Stimulated activated naive CD4-positive, alpha-beta T cell treated with Interleukin-2 at 50 U/mL for 16 hours (primary cell): Measurements from ENCODE around the gene PLPPR5.
"Not testable (repeated sequence)": the region's sequence is repeated elsewhere in the genome, so short reads cannot be mapped to it uniquely, and the experiment has no call there.

Source experiments
- DNase-seq: peaks from one replicate; lab custom pipeline; 2025; lab: John Stamatoyannopoulos, UW

PLPPR5 gene, protein sequence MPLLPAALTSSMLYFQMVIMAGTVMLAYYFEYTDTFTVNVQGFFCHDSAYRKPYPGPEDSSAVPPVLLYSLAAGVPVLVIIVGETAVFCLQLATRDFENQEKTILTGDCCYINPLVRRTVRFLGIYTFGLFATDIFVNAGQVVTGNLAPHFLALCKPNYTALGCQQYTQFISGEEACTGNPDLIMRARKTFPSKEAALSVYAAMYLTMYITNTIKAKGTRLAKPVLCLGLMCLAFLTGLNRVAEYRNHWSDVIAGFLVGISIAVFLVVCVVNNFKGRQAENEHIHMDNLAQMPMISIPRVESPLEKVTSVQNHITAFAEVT

DNA sequence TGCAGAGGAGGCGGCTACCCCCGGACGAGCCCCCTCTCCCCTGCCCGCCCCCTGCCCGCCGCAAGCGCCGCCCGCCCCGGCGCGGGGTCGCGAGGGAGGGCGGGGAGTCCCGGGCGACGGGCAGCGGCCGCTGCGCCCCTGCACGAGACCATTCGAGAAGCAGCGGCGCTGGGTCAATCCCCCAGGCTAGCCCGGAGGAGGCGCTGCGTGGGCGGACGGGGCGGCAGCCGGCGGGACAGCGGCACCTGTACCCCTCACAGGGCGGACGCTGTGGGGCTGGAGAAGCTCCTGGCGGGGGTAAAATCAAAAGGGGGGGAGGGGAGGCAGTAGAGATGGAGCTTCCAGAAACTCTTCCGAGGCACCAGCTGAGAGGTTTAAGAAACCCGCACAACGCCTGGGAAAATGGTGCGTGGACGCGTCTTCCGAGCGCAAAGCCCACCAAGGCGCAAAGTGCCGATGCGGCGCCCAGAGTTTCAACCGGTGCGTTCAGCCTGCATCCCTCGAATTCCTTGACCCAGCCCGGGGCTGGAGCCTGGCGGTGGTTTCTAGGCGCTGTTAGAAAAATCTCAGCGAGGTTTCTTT is at the start of gene PLPPR5:
TSS of gene PLPPR5 (minus strand) at position 1 of the 582 bp plus-strand sequence. CDS start 190 bp downstream, outside the sequence.
- no peak for DNase-seq

DNA sequence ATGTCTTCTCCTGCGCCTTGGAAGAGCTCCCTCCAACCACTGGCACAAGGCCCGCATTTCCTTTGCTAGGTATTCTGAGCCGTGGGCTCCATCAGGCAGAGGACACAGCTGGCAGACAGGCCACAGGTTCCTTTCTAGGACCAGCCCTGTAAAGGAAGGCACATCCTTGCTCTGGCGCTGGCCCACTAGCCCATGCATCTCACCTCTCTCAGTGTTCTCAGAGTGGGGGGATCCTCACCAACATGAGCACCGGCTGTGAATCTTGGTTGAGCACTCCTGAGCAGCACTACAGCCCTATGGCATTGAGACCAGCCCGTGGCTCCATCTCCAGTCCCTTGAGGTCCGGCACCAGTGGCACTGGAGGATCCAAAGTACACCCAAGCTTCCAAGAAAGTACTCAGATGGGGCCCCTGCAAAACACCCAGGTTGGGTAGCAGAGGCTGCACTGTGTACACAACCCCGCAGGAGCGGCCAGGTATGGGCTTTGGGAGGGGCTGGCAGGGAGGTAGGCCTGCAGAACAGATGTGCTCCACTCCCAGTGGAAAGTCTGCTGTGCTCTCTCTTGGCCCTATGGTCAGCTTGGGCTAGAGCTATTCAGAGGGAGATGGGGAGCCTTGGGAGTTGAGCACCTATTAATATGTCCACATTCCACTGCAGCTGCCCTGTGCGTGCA is 47.1 kb upstream of the PLPPR5 start:
- no peak for DNase-seq

DNA sequence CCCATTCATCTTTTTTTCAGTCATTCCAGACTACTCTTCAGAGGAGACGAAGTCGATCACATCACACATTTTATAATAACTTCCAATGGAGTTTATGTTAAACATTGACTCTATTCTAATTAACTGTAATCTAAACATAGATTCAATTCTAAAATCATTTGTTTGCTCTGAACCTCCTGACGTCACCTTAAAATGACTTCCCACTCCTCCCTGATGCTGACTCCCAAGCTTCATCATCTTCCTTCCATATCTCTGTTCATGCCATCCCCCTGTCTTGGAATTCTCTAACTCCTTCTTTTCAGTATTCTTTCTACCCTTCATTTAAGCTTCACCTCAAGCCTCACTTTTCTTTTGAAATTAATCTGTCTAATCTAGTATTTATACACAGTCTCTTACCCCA is 45.1 kb upstream of the PLPPR5 start:
- DNase-seq: no peak

DNA sequence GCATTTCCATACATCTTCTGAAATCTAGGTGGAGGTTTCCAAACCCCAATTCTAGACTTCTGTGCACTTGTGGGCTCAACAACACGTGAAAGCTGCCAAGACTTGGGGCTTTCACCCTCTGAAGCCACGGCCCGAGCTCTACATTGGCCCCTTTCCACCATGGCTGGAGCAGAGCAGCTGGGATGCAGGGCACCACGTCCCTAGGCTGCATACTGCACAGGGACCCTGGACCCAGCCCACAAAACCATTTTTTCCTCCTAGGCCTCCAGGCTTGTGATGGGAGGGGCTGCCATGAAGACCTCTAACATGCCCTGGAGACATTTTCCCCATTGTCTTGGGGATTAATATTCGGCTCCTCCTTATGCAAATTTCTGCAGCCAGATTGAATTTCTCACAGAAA is 32.1 kb upstream of the PLPPR5 start:
- DNase-seq: not testable (repeated sequence)

DNA sequence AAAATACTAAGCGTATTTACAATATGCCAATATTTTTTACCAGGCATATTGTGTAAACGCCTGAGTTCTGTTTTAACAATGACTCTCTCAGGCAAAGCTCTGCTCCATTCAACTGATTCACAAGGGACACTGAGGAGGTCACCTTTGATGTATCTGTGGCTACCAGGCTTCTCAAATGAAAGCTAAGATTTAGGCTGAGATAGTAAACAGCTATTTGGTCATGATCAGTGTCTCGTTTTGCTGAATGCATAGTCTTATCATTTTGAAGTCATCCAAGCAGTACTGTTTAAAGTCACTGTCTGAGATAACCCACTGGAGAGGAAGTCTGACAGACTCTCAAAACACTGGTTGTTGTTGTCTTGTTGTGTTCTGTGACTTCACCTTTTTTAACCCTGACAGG is 13.7 kb upstream of the PLPPR5 start:
- no peak for DNase-seq

DNA sequence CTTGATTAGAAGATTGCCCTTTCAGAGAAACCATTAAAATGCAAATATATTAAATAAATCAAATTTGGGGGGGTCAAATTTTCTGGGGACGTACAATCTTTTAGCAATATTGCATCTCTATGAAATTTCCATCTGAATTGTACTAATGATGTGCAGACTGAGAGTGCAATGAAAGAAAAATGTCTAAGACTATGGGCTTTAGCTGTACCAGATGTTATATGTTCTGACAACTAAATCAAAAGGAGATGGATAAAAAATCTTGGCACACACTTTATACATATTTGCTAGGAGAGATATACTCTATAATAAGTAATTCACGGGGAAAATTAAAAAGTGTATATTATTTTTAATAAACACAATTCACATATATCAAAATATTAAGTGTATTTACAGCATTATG is 13.0 kb upstream of the PLPPR5 start:
- DNase-seq: no peak

DNA sequence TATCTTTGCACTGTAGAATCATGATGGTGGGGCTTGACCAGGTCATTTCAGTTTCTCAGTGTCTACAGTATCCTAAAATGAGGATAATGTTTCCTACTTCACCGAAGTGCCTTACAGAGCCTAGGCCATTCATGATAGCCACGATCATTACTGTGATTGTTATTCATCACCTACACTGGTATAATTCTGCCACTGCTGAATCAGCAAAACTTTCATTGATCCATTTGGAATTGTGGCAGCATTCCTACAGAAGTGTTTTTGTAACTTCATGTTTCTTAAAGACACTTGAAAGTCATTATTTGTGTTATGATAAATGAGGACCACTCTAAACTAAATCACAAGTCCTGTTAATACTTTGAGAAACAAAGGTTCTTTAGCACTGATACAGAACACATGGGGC is 6.0 kb upstream of the PLPPR5 start:
- no peak for DNase-seq

DNA sequence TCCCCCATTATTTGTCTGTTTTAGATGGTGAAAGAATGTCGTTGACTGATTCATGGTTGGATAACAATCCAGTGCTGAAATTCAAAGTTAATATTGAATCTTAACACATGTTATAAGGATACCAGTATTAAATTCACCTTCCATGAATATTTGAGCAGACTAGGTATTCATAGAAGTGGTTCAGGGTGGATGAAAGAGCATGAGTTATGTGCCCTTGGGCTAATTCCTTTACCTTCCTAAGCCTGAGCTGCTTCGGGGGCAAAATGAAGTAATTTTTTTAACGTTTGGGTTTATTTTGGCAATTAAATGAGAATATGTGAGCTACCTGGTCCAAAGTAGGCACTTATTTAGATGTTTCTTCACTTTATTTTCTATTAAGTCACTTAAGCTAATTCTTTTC is 2.7 kb upstream of the PLPPR5 start:
- DNase-seq: no peak

DNA sequence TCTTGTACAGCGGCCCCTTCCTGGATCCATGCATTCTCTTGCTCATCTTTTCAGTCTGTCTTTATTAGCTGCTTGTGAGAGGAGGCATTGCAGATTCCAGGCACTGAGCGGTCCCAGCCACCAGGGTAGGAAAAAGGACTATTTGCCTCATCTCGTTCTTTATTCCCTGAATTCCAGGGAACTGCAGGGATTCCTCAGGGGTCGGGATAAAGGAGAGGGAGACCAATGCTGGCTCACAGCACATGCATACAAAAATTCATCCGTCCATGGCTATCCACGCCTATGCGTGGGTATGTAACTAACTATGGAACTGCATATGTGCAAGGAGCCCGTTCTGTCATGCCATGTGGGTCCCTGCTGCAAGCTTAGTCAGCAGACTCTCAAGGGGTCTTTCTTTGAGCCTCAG is 879 bp upstream of the PLPPR5 start:
- DNase-seq: no peak

DNA sequence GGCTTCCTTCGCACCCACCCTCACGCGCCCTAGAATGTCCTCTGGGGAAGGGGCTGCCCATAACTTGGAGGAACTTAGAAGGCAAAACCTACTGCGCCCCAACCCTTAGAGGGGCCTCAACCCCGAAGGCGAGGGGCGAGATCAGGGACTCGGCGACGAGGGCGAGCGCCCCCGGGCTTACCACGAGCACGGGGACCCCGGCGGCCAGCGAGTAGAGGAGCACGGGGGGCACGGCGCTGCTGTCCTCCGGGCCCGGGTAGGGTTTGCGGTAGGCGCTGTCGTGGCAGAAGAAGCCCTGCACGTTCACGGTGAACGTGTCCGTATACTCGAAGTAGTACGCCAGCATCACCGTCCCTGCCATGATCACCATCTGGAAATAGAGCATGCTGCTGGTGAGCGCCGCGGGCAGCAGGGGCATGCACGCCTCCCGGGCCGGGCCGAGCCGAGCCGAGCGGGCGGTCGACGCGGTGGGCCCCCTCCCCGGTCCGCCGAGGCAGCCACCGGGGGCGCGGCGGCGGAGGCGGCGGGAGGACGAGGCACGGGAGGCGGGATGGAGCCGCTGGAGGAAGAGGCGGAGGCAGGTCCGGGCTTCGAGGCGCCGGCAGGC is 304 bp downstream of the PLPPR5 start:
- peak; percentile 7 for DNase-seq

DNA sequence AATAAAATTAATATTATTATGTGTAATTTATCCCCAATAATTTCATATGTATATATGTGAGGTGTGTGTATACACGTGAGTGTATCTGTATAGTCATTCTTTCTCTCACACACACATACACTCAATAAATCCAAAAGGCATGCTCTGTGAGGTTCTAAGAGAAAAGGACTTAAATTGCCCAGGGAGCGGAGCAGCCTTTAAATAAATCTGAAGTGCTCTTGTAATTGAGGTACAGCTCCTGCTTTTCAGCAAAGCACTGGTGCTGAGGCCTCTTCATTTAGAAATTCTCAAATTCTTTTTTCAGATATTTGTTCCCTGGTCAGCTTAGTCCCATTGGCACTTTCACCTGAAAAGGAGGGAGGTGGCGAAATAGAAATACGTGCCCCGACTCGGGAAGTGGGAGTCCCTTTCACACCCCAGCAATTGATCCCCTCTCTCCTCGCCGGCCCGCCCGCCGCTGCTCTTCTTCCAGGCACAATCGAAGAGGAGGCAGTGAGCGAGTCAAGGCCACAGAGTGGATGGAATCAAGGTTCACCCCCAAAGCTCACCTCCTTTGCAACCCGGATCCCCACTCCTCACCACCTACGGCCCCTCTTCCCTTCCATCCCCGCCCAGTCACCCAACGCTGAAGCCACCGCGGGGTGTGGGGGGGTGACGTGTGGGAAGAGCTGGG is 944 bp downstream of the PLPPR5 start:
- DNase-seq: no peak

DNA sequence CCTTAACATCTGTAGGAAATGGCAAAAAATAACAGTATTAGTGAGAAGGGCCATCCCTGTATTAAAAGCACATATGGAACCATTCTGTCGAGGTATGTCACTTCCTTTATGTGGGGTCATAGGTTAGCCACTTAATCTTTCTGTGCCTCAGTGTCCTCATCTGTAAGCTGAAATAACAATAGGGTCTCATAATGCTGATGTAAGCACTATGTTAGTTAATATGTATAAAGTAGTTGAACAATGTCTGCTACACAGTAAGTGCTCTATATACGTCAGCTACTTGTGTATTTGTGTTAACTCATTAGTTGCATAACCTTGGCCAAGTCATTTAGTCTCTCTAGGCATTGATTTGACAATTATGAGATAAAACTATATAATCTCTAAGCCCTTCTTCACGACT is 11.8 kb downstream of the PLPPR5 start:
- DNase-seq: no peak

DNA sequence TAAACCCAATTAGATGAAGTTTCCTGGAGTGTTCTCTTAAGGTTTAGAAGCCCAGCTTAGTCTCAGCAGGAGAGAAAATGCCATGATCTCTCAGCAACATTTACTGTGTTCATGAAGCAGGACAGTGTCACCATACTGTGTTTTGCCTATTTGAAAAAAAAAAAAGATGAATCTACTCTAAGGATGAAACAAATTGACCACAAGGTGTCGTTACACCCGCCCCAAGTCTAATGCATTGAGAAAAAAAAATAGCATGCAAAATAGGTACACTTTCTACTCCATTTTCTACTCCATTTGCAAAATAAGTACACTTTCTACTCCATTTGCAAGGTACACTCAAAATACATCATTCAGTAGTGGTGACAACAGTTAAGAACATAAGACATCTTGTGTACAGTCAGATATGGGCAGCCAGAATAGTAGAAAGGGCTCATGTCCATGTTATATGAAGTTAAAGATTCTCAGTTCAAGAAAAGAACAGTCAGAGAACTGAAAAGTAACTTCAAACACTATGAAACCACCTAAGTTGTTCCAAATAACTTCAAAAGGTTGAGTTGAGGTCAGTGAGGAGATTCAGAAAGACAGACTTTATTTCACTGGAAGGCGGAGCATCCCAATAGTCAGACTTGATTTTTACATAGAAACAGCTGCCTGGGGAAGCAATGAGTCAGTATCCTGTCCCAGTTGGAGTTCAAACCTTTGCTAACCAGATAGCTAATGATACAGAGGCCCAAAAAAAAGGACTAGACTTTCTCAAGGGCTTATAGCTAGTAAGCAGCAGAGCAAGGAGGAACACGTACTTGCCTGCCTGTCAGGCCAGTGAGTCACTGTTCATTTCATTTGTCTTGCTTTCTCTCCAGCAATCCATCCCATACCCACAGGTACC is 13.3 kb downstream of the PLPPR5 start:
- DNase-seq: no peak

DNA sequence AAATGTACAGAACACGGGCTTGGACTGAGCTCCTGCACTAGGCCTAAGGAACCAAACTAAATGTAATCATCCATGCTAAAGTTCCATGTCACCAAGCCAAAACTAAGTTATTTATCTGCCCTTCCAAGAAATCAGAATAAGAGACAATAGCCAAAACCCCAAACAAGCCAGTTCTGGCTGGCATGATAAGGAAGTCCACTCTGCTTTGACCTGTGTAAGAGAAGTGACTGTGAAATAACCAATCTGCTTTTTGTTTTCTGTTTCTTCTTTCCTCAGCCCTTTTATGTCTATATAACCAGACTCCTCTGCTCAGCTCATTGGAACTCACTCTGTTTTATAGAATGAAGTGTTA is 15.1 kb downstream of the PLPPR5 start:
- DNase-seq: no peak

DNA sequence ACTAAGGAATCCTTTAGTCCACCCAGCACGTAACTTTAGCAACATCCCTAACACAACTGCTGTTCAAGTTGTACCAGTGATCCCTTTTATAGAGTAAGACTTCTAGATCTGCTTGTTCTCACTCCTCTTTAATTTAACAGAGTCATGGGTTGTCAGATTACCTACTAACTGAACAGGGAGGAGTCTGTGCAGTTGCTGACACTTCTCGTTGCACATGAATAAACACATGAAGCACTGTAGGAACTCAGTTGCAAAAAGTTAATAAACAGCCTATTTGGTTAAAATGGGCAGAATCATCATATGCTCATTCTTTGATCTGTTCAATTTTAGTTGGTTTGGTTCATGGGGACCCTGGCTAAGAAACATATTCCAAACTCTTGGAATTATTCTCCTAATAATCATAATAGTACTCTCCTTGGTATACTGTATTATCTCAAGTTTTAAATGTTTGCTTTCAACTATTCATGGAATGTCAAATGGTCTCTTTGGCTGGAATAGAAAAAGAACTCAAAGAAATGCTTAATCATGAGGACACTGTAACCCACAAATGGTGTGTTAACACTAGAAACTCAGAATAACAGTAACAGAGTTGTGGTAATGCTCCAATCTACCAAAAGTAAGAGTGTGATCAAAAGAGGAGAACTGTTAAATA is 15.6 kb downstream of the PLPPR5 start:
- no peak for DNase-seq

DNA sequence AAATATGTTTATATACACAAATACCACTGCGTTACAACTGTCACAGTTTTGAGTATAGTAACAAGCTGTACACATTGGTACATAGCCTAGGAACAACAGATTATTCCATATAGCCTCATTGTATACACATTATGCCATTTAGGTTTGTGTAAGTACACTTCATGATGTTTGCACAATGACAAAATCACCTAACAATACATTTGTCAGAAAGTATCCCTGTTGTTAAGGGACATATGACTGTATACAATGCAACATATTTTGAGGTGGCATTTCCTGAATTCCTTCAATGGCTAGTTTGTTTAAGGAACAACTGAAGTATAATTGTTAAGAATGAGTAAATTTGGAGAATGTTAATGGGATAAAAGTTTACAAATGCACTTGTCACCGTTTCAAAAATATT is 19.0 kb downstream of the PLPPR5 start:
- DNase-seq: no peak

DNA sequence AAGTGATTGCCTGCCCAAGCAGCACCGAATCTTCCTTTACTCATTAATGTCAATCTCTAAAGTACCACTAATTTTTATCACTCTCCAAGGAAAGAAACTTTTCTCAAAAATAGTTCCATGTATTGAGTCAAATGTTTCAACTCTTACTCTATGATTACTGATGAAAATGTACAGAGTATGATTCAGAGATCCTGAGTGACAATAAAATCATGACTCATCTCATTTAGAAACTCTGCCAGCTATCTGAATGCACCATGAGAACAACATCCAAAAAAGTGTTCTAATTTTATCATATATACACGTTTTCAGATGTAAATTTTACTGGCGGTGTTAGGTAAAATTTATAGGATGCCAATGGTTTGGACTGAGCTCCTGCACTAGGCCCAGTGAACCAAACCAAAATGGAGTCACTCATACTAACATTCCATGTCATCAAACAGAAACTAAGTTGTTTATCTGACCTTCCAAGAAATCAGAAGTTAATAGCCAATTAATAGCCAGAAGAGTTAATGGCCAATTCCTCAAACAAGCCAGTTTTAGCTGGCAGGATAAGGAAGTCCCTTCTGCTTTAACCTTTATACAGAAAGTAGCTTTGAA is 22.6 kb downstream of the PLPPR5 start:
- no peak for DNase-seq

DNA sequence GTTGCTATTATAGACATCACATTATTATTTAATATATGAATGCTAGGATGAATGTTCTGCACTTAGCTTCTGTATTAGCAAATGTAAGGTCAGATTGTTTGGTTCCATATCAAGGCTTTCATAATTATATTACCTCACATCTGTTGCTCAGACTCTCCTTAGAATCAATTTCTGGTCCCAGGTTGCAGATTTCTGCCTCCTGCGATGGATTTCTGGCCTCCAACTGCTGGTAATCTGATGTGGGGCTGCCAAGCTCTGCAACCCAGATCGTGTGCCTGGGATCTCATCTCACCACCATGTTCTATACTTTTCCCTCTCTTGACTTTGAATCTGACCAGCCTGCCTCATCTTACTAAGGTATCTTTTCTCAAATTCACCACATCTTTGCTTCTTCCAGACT is 25.2 kb downstream of the PLPPR5 start:
- no peak for DNase-seq

DNA sequence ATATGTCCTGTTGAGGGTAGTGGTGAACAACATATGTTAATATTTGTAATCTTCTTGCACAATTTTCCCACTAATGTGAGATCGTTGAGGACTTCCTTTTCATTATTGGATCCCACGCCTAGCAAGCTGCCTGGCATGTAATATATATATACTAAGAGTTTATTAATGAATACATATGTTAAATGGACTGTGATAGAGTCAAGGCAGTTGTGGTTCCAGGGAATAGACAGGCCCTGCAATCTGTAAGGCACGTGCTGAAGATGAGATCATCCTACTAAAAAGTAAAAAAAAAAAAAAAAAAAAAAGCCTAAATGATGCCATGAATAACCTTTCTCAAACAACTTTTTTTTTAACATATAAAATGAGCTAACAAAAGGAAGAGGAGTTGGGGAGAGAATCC is 28.9 kb downstream of the PLPPR5 start:
- no peak for DNase-seq

DNA sequence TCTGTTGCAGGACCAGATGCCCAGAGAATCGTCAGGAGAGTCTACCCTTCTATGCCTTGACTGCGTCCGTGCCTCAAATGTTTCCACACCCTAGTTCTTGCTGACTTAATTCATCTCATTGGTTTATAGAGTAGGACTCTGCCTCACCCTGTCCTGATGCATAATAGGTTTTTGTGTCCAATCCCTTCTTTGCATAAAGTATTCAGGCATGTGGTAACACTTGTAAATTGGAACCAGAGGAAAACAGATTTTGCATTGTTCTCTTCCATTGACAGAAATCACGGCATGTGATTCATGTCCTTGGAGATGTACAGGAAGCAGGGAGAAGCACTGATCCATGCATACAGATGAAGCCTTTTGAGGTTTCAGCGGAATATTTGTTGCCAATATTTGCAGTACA is 29.5 kb downstream of the PLPPR5 start:
- DNase-seq: no peak
